Measurements from ENCODE around the gene ATP11C.
"Not testable (repeated sequence)": the region's sequence is repeated elsewhere in the genome, so short reads cannot be mapped to it uniquely, and the experiment has no call there.

Gene ATP11C

GRCh38 chrX:139851730-139852129 is 81.1 kb downstream of the ATP11C start:
- DNase-seq, result no peak

DNA sequence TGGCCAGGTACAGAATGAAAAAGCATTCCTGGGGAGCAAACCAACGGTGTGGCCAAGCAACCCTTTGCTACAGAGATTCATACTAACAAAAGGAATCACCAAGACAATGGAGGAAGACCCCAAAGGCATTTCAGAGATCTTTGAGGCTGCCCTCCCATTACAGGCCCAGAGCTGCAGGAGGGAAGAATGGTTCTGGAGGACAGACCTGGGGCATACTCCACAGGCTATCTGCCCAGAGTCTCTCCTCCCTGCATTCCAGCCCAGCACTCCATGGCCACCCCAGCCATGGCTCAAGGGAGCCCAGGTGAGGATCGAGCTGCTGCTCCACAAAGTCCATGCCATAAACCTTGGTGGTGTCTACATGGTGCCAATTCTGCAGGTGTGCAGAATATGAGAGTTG is 81.9 kb downstream of the ATP11C start:
- DNase-seq, result no peak

- no peak for DNase-seq
Observed at GRCh38 chrX:139844884-139845283, 88.0 kb downstream of the ATP11C start.

- DNase-seq, result no peak
Observed at GRCh38 chrX:139844163-139844562, 88.7 kb downstream of the ATP11C start.

- DNase-seq, result no peak
Observed at GRCh38 chrX:139842326-139843185, 90.3 kb downstream of the ATP11C start.

- DNase-seq, result not testable (repeated sequence)
Observed at GRCh38 chrX:139836335-139836734, 96.5 kb downstream of the ATP11C start.

- no peak for DNase-seq
Observed at GRCh38 chrX:139834879-139835278, 98.0 kb downstream of the ATP11C start.

DNA sequence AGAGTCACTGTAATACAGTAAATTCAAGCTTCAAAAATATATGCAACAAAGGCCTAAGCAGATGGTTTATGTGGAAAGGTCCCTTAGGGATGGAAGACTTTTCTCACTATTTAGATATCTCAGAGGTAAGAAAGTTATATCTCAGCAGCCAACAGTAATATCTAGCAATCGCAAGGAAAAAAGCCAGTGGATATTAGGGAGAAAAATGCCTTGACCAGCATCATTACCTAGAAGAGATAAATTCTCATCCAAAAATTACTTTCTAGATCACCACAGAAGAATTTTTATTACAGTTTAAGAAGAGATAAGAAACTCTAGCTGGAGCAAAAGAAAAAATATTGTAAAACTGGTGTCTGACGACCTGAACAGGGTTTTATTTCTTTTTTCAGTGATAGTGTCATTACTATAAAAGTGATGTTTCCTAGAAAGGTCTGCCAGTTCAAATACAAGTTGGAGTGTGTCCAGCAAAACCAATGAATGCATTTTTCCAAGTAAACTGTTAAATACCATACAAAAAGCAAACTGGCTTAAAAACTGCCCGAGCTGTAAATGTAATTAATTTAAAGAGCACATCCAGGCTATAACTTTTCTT is 100.0 kb downstream of the ATP11C start:
- no peak for DNase-seq

GRCh38 chrX:139831675-139832456 is 101.0 kb downstream of the ATP11C start:
- peak; percentile 35 for DNase-seq

GRCh38 chrX:139831017-139831416 is 101.8 kb downstream of the ATP11C start:
- DNase-seq, result no peak

GRCh38 chrX:139828830-139829229 is 104.0 kb downstream of the ATP11C start:
- DNase-seq, result no peak

GRCh38 chrX:139828033-139828432 is 104.8 kb downstream of the ATP11C start:
- DNase-seq, result no peak

DNA sequence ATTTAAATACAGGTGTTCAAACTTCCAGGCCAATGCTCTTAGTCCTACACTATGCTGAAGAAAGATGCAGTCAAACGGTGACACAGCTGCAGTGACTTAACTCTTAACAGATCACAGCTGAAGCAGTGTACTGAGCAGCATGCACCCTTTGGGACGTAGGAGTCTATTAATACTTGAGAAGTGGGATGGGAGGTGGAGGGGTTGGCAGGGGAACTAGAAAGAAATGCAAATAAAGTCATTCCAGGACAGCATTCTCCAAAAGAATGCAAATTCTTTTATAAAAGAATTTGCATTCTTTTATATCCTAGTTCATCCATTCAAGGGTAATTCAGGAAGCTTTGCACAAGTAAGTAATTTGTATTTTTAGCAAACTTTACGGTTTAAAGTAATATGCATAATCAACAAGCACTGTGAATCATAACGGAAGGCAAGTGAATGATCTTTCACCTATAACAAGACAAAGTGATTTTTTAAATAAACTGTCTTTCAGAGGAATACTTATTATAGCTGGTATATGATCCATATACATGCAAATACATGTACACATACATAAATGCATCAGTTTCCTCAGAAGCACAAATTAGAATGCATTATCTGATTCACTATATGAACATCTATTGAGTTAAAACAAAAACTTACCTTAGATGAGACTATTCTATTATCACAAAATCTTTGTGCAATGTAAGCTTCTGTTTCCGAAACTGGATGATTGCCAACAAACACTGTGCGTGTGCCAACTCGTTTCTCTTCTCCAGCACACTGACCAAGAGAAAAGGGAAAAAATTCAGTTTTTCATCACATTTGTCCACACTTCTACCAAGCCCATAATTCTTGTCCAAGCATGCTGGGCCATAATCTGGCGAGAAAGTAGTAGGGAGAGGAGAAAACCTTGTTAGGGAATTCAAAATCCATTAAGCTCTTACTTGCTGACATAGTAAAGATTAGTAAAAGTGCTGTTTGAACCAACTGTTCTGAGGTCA is 106.5 kb downstream of the ATP11C start:
- no peak for DNase-seq

DNA sequence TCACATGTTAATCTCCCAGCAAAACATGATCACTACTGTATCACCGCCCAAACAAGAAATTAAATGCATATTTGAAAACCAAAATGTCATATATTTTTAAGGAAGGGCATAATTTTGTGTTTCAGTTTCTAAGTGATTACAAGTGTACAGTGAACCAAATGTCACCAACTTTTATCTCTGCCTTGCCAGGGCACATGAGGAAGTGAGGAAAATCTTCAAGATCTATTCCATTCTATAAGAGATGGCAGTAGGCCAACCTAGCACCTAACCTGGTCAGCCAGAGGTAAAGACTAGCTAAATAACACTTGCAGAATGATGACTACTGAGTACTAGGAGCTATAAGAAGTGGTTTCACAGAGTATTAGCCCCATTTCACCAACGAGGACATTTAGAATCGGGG is 107.2 kb downstream of the ATP11C start:
- DNase-seq, result peak; percentile 44

GRCh38 chrX:139823806-139824205 is 109.0 kb downstream of the ATP11C start:
- DNase-seq, result peak; percentile 35

- DNase-seq, result no peak
Observed at GRCh38 chrX:139820358-139820984, 112.4 kb downstream of the ATP11C start.

- DNase-seq, result no peak
Observed at GRCh38 chrX:139816204-139816603, 116.6 kb downstream of the ATP11C start.

- no peak for DNase-seq
Observed at GRCh38 chrX:139815771-139816170, 117.1 kb downstream of the ATP11C start.

DNA sequence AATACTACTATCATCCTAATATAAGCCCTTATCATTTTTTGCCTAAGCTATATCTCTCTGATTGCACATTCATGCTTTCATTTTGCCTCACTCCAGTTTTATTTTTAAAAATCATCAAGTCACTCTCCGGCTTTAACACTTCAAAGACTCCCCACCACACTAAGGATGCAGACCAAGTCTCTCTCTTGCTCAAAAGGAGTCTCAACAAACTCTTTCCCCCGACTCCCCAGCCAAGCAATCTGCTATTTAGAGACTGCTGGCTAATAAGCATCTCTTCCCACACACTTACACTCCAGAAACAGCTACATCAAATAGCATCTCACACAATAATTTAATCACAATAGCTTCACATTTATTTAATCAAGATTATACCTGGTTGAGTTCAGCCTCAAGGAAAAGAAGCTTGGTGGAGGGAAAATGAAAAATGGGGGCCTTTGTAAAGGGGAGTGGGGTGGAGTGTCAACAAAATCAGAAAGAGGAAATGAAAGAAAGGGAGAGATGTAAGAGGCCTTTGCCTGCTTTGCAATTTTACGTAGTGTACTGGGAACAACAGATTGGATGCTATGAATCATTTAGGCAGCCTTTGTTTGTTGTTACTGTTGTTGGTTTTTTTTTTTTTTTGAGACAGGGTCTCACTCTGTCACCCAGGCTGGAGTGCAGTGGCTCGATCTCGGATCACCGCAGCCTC is 120.8 kb downstream of the ATP11C start:
- no peak for DNase-seq

DNA sequence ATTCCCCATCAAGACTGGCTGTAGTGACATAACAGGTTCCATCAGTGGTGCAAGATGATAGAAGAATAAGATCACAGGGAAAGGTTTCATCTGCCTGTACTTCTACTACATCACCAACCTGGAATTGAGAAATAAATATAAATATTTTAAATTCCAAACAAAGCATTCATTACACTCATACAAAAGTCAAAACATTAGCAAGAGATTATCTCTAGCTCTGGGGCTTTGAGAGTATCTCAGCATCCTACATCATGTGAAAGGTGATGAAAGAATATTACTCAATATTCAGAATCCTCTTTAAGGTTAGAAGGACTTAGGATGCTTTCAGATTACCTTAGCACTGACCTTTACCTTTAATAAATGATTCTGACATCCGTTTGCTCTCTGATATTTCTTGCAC is 128.4 kb downstream of the ATP11C start:
- no peak for DNase-seq

- DNase-seq, result no peak
Observed at GRCh38 chrX:139803224-139803623, 129.6 kb downstream of the ATP11C start.
